OCI-LY3 (cell line): ENCODE data around the gene CPT1C.

ENCODE experiments used
- CTCF ChIP-seq: fragments of 200-600, 300-600 bp; sonication (generic); IDR thresholded peaks from 2 replicates; pipeline ENCODE4 v1.5.1; 2014; ENCODE audit warnings: antibody characterized with exemption, low read length, low read depth
- EZH2phosphoT487 ChIP-seq: fragments of 200-600 bp; shearing (Covaris generic); IDR thresholded peaks from 2 replicates; pipeline ENCODE4 v1.6.1; 2018; ENCODE audit warnings: antibody characterized with exemption, mixed run types, low read depth

- TF ChIP-seq CTCF (no peak), EZH2phosphoT487 (no peak)
Measured at GRCh38 chr19:49663224-49663623, 27.7 kb upstream of the CPT1C start.
